NCI-H2029 (cell line): Measurements from ENCODE around the gene EIPR1.
"Not testable (repeated sequence)": the region's sequence is repeated elsewhere in the genome, so short reads cannot be mapped to it uniquely, and the experiment has no call there.

Source experiments
- DNase-seq: peaks from one replicate; lab custom pipeline; 2025; lab: John Stamatoyannopoulos, UW

The EIPR1 gene

DNA sequence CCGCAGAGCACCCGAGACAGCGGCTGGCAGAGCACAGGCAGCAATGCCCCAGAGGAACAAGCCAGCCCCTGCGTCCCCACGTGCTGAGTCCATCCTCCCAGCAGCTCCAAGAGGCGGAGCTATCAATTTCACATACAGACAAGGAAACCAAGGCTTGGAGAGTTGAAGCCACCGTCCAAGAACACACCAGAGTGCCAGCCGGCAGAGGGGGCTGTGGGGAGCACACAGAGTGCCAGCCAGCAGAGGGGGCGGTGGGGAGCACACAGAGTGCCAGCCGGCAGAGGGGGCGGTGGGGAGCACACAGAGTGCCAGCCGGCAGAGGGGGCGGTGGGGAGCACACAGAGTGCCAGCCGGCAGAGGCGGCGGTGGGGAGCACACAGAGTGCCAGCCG is 91.0 kb downstream of the EIPR1 start:
- peak; percentile 54 for DNase-seq

DNA sequence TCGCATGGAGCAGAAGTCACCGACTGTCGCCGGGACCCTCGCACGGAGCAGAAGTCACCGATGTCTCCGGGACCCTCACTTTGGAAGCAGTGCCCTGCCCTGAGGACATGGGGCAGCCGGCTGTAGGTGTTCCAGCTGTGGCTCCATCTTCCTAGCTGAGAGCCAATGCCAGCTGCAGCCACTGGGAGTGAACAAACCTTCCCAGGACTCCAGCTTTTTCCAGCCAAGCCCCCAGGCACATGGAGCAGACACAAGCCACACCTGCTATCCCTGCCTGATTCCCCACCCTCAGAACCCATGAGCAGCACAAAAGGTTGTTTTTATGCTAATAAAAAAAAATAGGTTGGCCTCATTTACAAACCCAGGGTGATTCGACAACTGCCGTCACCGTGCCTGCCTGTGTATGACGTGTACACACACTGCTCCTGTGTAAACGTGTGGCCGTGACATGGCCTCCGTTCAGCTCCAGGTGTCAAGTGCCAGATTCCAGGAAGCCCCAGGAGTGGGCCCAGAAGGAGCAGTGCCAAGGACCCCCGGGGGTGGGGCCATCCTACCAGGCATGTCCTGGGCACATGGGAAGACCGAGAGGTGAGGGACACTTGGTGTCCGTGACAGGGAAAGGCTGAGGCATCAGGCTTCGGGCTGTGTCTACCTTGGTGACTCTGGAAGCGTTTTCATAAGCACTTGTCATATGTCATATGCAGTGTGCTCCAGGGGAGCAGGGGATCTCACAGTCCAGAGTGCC is 91.5 kb downstream of the EIPR1 start:
- DNase-seq: peak; percentile 48

DNA sequence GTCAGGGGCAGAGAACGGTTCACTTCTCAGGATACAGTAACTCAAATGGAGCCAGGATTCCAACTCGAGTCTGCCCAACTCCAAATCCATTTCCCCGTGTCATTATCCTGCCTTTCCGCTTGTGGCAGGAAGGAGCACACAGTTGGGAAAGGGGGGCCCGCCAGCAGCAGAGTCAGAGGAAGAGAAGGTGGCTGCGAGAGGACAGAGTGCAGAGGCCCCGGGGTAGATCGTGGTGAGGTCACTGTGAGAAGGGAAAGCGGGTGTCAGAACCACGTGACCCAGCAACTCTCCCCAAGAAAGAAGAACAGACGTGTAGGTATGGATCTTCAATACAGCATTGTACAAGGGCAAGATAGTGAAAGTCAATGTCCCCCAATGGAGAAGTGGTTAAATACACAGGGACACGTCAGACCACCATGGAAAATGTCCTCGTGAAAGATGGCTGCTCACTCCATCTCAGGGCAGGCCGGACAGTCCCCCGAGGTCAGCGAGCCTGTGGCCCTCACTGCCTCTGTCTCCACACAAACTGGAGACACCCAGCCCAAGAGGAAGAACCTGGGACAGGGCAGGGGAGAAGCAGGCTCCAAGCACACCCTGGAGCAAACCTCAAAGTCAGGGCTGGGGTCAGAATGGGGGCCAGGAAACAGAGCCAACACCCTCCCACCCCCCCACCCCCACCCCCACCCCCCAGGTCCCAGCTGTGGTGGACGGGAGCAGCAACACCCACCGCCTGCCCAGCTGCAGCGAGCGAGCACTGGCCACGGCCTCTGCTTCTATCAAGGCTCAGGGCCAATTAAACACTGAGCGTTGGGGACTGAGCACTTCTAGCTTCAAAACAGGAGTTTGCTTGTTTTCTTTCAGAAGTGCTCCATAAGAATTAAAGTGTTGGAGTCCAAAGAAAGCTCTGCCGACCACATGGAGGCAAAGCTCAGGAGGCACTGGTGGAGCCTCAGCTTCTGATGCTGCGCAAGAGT is 92.7 kb downstream of the EIPR1 start:
- DNase-seq: no peak

DNA sequence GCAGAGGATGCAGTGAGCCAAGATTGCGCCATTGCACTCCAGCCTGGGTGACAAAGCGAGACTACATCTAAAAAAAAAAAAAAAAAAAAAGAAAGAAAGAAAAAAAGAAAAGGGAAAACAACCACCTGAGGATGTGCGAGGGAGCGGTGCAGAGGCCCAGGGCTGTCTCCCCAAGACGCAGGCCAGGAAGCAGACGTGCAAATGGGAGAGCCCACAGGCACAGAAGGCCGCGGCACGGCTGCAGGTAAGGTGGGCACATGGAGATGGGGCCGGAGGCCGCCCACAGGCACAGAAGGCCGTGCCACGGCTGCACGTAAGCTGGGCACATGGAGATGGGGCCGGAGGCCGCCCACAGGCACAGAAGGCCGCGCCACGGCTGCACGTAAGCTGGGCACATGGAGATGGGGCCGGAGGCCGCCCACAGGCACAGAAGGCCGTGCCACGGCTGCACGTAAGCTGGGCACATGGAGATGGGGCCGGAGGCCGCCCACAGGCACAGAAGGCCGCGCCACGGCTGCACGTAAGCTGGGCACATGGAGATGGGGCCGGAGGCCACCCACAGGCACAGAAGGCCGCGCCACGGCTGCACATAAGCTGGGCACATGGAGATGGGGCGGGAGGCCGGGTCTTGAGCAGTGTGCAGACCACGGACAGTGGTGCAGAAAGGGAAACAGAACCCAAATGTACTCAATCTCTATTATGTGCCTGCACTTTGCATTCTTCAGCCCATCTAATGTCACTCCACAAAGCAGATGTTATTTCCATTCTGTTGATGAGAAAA is 93.6 kb downstream of the EIPR1 start:
- DNase-seq: not testable (repeated sequence)

DNA sequence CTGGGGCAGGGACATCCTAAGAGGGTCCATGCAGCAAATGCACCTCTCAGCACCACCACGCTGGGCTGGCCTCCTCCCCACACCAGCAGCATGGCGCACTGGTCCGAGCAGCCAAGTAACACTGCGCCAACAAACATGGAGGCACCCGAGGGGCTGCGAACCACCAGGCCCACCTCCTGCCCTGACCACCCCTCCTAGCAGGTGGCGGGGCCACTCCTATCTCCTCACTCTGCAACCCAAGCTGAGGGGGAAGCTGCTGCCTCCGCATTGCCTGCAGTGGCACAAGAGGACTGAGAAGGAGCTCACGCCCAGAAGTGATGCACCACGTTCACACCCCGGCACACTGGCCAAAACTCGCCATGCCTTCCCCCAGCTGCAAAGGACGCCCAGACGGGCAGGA is 94.4 kb downstream of the EIPR1 start:
- DNase-seq: no peak

DNA sequence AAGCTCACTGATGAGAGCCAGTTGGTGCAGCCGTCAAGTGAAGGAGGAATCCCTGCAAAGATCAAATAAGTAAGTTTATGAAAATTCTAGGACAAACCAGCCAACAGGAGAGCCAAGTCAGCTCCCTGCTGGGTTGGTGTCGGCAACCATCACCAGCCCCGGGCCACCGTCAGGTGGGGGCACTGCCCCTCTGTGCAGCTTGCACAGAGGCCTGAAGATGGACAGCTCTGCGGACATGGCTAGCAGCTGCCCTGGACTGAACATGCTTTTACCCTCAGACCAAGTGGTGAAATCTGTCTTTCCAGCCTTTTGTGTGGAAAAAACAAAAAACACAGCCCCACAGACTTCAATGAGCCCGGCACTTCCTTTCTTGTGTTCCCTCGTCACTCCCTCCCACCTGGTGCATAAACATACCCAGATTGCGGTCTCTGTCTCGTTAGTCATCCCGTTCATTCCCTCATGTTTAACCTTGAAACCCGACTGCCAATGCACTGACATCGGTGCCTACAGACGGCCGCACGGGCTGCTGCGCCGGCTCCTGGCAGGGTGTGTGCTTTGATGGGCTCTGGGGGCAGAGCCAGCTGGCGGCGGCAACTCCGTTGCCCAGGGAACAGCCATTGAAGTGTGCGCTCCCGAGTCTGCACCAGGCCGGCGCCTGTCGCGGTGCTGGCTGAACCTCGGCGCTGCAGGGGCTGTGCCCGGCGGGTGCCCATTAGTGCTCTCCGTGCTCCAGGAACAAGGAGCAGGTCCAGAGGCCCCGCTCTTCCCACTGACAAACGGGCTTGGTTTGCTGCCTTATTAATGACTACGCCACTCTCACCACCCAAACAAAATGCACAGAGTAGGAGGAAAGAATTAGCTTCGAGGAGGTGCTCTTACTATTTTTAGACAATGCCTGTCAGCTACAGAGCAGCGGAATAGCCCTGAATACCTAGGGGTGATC is 95.3 kb downstream of the EIPR1 start:
- DNase-seq: peak; percentile 93

DNA sequence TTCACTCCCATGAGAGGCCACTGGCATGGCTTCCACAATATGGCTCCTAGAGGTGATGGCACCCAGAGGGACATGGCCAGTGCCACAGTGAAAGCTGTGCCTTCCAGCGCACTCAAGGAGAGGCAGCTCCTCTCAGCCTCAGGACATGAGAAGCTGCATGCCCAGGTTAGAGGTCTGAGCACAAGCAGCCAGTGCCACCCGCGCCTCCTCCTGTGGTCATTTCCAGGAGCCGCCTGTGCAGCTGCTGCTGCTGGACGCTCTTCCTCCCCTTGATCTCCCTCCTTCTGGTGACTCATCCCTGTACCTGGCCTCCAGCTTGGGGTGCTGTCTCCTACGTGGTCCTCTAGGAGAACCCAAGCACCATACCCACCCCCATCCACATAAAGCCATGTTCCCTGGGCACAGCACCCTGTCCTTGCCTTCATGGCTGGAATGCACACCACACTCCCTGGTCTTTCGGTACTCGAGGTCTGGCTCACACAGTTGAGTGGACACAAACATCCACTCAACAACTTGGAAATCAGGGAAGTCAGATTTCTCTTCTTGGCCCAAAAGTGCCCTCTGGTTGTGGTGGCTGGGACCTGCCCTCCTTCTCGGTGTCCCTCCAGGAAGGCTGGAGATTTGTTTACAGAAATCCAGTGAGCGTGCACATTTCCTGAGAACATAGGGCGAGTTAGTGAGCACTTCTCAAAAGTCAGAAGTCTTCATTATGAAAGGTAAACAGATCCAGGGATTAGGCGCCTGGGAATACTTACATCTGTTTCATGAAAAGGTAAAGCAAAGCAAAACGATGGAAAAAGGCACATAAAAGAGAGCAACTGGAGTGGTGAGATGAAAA is 96.7 kb downstream of the EIPR1 start:
- no peak for DNase-seq

- no peak for DNase-seq
Measured at GRCh38 chr2:3280197-3280596, 97.4 kb downstream of the EIPR1 start.

GRCh38 chr2:3279236-3279960 is 98.2 kb downstream of the EIPR1 start:
- DNase-seq: no peak

DNA sequence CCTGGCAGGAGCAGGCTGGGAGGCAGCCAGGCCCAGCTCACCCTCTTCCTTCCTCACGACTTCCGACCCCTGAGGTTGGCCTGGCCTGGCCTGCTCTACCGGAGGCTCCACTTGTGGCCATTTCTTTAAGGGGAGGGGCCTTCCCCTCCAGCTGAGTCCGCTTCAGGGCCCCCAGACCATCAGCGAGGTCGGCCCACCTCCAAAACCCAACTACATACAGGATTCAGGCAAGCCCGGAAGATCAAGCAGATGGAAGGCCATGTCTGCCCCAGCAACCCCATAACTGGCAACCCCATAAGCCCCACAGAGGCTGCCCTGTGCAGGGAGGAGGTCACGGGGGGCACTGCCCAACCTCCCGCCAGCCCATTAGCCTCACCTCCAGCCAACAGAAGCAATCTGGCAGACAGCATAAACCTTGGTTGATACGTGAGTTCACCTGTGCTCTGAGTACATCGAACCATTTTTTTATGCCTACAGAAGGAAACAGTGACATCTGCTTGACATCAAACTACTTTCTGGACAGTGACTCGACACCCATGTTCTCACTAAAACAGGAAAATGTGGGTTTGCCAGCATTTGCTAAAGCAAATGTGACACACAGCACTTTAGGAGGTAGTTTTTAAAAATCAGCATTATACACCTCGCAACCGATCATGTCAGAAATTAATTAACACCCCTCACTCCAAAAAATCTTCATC is 98.9 kb downstream of the EIPR1 start:
- no peak for DNase-seq

DNA sequence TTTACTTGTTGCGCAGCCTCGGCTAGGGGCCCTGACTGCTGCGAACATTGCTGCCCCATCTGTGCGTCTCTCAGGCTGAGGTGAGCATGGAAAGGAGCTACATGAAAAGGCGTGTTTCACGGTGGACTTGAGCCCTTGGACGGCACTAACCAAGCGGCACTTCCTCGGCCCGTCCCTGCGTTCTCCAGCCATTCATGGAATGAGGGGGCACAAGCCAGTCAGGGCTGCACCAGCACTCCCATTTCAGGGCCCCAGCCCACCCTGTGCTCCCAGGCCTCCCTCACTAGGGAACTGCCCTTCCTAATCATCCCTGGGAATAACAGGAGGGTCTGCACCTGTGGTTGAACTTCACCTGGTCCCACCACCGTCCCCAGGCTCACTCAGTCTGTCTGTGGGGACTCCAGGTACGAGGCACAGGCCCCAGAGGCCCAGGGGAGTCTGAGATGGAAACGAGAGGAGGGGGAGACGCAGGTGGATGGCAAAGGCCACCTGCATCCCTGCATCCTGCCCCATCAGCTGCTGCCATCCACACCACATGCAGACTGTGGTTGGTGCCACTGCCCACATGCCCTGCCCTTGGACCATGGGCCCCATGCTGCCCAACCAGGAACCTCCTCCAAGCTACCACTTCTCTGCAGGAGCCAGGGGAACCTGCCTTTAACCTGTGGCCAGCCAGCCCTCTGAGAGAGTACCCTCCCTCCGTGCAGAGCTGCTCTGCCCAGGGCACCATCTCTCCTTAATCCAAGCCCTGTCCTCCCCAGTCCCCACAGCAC is 99.7 kb downstream of the EIPR1 start:
- DNase-seq: no peak

DNA sequence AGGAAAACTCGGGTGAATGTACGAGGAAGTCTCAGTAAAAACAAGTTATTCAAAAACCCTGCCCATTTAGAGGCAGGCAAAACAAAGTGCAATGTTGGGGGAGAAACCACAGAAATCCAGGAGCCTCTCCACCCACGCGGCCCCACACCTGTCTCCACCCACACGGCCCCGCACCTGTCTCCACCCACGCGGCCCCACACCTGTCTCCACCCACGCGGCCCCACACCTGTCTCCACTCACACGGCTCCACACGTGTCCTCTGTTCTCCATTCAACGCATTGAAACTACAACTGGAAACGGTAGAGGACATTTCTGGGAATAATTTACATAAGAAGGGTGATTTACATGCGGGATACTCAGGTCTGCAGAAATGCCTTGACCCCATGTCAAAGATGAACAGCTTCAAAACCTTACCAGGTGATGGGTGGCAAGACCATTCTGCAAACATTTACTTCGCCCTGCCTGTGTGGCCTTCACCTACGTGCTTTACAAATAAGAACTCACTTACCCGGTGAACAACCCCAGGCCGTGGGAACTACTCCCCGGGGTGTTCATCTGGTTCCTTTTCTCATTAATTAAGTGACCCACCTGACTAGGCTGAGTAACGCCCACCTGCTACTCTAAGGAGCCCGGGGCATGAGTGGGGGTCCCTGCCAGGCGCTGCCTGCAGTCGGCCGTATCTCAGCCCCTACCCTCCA is 100.4 kb downstream of the EIPR1 start:
- DNase-seq: peak; percentile 46

DNA sequence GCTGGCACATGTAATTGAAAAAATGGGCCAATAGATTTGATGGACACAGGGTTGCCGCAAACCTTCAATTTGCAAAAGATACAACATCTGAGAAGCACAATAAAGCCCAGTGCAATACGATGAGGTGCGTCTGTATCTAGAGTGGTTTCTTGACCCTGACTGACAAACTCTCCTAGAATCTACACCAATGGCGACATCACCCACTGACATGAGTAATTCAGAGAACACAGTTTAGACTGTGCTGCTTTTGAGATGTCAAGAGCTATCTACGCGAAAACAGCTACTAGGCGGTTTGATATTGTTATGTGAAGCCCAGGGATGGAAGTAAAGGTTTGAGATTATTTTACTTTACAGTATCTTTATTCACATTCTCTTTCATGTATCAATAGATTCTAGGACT is 104.9 kb downstream of the EIPR1 start:
- no peak for DNase-seq

- no peak for DNase-seq
Measured at GRCh38 chr2:3270095-3270478, 107.5 kb downstream of the EIPR1 start.

GRCh38 chr2:3269425-3270094 is 108.1 kb downstream of the EIPR1 start:
- no peak for DNase-seq

- DNase-seq: no peak
Measured at GRCh38 chr2:3268705-3269029, 109.0 kb downstream of the EIPR1 start.
